Measurements from ENCODE around the gene MAGI2. TPM values are rescaled to one million over a fixed set of nuclear protein-coding genes. Genes with fewer than 3 reads are reported as not detected.

Gene MAGI2
- total and polyA plus RNA-seq, 9 donors = 7.1 to 20.4 (median 18.7) TPM

DNA sequence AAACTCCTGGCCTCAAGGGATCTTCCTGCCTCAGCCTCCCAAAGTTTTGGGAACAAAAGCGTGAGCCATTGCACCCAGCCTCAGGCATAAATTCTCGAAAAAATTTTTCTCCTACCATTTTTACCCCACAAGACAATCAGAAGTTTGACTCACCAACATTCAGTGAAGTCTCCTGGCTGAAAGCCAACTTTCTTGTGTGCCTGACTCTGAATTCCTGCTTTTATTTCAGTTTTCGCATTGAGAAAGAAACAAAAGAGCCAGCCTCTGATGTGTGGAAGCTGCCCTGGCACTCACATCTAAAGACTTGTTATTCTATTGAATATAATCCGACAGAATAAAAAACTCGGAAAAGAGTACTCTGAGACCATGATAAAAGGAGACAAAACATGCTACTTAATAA, 402.9 kb downstream of the MAGI2 start:
- 49 to 69% (median 60%) methylated on average over 5 of the region's 5 CpGs for WGBS, 3 donors
- H3K9me3 ChIP-seq = no peaks in the 10 kb centered on the region
- no peaks in the 10 kb centered on the region for H3K27me3 ChIP-seq
- H3K27ac ChIP-seq = no peak overlapping the region
- TF ChIP-seq EP300 (IDR thresholded peaks at IDR 0.05) = no peak
- TF ChIP-seq, protein P1, sequence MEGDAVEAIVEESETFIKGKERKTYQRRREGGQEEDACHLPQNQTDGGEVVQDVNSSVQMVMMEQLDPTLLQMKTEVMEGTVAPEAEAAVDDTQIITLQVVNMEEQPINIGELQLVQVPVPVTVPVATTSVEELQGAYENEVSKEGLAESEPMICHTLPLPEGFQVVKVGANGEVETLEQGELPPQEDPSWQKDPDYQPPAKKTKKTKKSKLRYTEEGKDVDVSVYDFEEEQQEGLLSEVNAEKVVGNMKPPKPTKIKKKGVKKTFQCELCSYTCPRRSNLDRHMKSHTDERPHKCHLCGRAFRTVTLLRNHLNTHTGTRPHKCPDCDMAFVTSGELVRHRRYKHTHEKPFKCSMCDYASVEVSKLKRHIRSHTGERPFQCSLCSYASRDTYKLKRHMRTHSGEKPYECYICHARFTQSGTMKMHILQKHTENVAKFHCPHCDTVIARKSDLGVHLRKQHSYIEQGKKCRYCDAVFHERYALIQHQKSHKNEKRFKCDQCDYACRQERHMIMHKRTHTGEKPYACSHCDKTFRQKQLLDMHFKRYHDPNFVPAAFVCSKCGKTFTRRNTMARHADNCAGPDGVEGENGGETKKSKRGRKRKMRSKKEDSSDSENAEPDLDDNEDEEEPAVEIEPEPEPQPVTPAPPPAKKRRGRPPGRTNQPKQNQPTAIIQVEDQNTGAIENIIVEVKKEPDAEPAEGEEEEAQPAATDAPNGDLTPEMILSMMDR (IDR thresholded peaks at IDR 0.05) = no peak
- no peak for TF ChIP-seq POLR2A (IDR thresholded peaks at IDR 0.05)
- H3K4me1 ChIP-seq (ENCODE audit: insufficient read depth) = no peaks in the 10 kb centered on the region
- H3K36me3 ChIP-seq = no peaks in the 10 kb centered on the region
- H3K4me3 ChIP-seq = no peak overlapping the region
- DNase-seq = peak in 1 of 5 donors; percentile 11
- intact Hi-C loops (cut with DNase I) = no loop called here

DNA sequence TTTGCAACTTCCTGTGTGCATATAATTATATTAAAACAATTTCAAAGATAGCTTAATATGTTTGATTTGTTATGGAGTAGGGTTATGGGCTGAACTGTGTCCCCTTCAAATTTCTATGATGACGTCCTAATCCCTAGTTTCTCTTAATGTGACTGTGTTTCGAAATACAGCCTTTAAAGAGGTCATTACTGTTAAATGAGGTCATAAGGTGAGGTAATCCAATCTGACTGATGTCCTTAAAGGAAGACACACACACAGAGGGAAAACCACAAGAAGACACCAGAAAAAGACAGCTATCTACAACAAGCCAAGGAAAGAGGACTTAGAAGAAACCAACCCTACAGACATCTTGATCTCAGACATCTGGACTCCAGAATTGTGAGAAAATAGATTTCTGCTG, 407.4 kb downstream of the MAGI2 start:
- intact Hi-C loops (cut with DNase I) = no loop called here

DNA sequence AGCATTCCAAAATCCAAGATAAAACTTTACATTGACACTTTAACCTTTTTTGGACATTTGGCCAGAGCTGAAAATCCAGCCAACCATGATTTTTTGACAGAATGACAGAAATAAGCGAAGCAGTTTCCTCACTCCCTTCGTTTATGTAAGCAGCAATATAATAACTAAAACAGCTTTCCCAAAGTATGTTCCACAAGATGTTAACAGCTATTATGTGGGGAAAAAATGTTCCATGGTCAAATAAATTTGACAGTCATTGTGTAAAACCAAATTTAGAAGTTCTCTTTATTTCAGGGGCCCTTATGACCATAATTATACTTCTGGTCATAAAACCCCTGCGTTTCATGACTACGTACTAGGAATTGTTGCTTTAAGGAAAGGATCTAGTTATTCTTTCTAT, 416.5 kb downstream of the MAGI2 start:
- intact Hi-C loops (cut with DNase I) = no loop called here
- Histone ChIP-seq H3K9me3 (no peaks in the 10 kb centered on the region), H3K4me3 (no peak overlapping the region), H3K27me3 (no peaks in the 10 kb centered on the region), H3K4me1 (ENCODE audit: insufficient read depth) (no peaks in the 10 kb centered on the region), H3K27ac (no peak overlapping the region), H3K36me3 (no peaks in the 10 kb centered on the region)
- TF ChIP-seq POLR2A (IDR thresholded peaks at IDR 0.05) (no peak), EP300 (IDR thresholded peaks at IDR 0.05) (no peak)
- TF ChIP-seq, protein P1 (IDR thresholded peaks at IDR 0.05) = no peak
- DNase-seq = no peak
- 72 to 79% (median 74%) methylated on average over 4 of the region's 4 CpGs for WGBS, 3 donors

More for the DNA sequence above, 407.4 kb downstream of the MAGI2 start:
- H3K36me3 ChIP-seq = no peaks in the 10 kb centered on the region
- no peaks in the 10 kb centered on the region for H3K4me1 ChIP-seq (ENCODE audit: insufficient read depth)
- no peak overlapping the region for H3K27ac ChIP-seq
- 86 to 95% (median 94%) methylated on average over 2 of the region's 2 CpGs for WGBS, 3 donors
- DNase-seq = no peak
- H3K4me3 ChIP-seq = no peak overlapping the region
- no peaks in the 10 kb centered on the region for H3K27me3 ChIP-seq
- no peaks in the 10 kb centered on the region for H3K9me3 ChIP-seq
- TF ChIP-seq, protein P1 (IDR thresholded peaks at IDR 0.05) = no peak
- no peak for TF ChIP-seq POLR2A (IDR thresholded peaks at IDR 0.05)

DNA sequence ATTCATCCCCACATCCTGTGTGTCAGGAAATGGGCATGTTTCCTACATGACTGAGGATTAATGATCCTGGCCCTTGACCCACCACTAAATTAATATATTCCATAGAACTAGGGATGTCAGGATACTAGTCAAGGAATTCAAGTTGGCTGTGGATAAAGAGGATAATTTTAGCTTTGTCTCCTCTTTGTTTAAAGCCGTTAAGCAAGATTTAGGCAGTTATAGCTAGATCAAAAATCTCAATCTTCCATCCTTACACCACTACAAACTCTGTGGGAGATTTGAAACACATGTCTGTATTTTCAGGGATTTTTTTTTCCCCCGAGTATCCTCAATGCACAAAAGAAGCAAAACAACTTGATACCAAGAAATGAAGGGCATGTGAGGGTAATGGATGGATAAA, 417.1 kb downstream of the MAGI2 start:
- intact Hi-C loops (cut with DNase I) = no loop called here
- no peak for DNase-seq
- no peak for TF ChIP-seq EP300 (IDR thresholded peaks at IDR 0.05)
- no peak for TF ChIP-seq POLR2A (IDR thresholded peaks at IDR 0.05)
- TF ChIP-seq, protein P1 (IDR thresholded peaks at IDR 0.05) = no peak

More for the DNA sequence above, 417.1 kb downstream of the MAGI2 start:
- WGBS, 3 donors = 59 to 79% (median 73%) methylated on average over 2 of the region's 2 CpGs
- H3K4me3 ChIP-seq = no peak overlapping the region
- H3K9me3 ChIP-seq = no peaks in the 10 kb centered on the region
- no peaks in the 10 kb centered on the region for H3K27me3 ChIP-seq
- no peaks in the 10 kb centered on the region for H3K36me3 ChIP-seq
- no peak overlapping the region for H3K27ac ChIP-seq
- no peaks in the 10 kb centered on the region for H3K4me1 ChIP-seq (ENCODE audit: insufficient read depth)

Measured in ovary (tissue), 9 donors.